ENCODE results near the gene NEU2.

DNA sequence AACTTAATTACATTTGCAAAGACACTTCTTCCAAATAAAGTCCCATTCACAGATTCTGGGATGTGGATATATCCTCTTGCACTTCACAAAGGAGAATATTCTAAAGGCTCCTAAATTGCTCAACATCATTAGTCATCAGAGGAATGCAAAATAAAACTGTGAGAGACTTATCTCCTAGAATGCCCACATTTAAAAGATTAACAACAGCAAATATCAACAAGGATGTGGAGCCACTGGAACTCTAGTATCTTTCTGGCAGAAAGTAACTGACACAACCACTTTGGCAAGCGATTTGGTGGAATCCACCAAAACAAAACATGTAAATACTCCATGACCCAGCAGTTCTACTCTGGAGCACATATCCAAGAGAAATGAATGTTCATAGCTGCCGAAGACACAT lies 4.6 kb downstream of the NEU2 start:
- TF ChIP-seq SMAD3 (CRISPR knock-in tag; IDR thresholded peaks at IDR 0.05) = no peak
- TF ChIP-seq KLF6 (CRISPR knock-in tag; IDR thresholded peaks at IDR 0.05) = no peak
- no peak for TF ChIP-seq GATAD1 (CRISPR knock-in tag; IDR thresholded peaks at IDR 0.05)
- no peak for TF ChIP-seq ATRX (CRISPR knock-in tag; IDR thresholded peaks at IDR 0.05; ENCODE audit: borderline replicate concordance)
- TF ChIP-seq, protein P1, sequence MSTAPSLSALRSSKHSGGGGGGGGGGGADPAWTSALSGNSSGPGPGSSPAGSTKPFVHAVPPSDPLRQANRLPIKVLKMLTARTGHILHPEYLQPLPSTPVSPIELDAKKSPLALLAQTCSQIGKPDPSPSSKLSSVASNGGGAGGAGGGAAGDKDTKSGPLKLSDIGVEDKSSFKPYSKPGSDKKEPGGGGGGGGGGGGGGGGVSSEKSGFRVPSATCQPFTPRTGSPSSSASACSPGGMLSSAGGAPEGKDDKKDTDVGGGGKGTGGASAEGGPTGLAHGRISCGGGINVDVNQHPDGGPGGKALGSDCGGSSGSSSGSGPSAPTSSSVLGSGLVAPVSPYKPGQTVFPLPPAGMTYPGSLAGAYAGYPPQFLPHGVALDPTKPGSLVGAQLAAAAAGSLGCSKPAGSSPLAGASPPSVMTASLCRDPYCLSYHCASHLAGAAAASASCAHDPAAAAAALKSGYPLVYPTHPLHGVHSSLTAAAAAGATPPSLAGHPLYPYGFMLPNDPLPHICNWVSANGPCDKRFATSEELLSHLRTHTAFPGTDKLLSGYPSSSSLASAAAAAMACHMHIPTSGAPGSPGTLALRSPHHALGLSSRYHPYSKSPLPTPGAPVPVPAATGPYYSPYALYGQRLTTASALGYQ (CRISPR knock-in tag; IDR thresholded peaks at IDR 0.05) = no peak
- TF ChIP-seq EEA1 (CRISPR knock-in tag; IDR thresholded peaks at IDR 0.05; ENCODE audit: borderline replicate concordance) = no peak
- TF ChIP-seq, protein P2, sequence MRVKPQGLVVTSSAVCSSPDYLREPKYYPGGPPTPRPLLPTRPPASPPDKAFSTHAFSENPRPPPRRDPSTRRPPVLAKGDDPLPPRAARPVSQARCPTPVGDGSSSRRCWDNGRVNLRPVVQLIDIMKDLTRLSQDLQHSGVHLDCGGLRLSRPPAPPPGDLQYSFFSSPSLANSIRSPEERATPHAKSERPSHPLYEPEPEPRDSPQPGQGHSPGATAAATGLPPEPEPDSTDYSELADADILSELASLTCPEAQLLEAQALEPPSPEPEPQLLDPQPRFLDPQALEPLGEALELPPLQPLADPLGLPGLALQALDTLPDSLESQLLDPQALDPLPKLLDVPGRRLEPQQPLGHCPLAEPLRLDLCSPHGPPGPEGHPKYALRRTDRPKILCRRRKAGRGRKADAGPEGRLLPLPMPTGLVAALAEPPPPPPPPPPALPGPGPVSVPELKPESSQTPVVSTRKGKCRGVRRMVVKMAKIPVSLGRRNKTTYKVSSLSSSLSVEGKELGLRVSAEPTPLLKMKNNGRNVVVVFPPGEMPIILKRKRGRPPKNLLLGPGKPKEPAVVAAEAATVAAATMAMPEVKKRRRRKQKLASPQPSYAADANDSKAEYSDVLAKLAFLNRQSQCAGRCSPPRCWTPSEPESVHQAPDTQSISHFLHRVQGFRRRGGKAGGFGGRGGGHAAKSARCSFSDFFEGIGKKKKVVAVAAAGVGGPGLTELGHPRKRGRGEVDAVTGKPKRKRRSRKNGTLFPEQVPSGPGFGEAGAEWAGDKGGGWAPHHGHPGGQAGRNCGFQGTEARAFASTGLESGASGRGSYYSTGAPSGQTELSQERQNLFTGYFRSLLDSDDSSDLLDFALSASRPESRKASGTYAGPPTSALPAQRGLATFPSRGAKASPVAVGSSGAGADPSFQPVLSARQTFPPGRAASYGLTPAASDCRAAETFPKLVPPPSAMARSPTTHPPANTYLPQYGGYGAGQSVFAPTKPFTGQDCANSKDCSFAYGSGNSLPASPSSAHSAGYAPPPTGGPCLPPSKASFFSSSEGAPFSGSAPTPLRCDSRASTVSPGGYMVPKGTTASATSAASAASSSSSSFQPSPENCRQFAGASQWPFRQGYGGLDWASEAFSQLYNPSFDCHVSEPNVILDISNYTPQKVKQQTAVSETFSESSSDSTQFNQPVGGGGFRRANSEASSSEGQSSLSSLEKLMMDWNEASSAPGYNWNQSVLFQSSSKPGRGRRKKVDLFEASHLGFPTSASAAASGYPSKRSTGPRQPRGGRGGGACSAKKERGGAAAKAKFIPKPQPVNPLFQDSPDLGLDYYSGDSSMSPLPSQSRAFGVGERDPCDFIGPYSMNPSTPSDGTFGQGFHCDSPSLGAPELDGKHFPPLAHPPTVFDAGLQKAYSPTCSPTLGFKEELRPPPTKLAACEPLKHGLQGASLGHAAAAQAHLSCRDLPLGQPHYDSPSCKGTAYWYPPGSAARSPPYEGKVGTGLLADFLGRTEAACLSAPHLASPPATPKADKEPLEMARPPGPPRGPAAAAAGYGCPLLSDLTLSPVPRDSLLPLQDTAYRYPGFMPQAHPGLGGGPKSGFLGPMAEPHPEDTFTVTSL (CRISPR knock-in tag; IDR thresholded peaks at IDR 0.05; ENCODE audit: borderline replicate concordance) = no peak
- TF ChIP-seq EP300 (IDR thresholded peaks at IDR 0.05; ENCODE audit: low read depth in 2 of 2, low read length in 2 of 2) = no peak
- no peak for TF ChIP-seq EP300 (CRISPR knock-in tag; IDR thresholded peaks at IDR 0.05; ENCODE audit: borderline replicate concordance)
- no peak for TF ChIP-seq POLR2A (IDR thresholded peaks at IDR 0.05; ENCODE audit: insufficient read depth in 1 of 2, low read depth in 2 of 2, low read length in 2 of 2)
- TF ChIP-seq, protein P3, sequence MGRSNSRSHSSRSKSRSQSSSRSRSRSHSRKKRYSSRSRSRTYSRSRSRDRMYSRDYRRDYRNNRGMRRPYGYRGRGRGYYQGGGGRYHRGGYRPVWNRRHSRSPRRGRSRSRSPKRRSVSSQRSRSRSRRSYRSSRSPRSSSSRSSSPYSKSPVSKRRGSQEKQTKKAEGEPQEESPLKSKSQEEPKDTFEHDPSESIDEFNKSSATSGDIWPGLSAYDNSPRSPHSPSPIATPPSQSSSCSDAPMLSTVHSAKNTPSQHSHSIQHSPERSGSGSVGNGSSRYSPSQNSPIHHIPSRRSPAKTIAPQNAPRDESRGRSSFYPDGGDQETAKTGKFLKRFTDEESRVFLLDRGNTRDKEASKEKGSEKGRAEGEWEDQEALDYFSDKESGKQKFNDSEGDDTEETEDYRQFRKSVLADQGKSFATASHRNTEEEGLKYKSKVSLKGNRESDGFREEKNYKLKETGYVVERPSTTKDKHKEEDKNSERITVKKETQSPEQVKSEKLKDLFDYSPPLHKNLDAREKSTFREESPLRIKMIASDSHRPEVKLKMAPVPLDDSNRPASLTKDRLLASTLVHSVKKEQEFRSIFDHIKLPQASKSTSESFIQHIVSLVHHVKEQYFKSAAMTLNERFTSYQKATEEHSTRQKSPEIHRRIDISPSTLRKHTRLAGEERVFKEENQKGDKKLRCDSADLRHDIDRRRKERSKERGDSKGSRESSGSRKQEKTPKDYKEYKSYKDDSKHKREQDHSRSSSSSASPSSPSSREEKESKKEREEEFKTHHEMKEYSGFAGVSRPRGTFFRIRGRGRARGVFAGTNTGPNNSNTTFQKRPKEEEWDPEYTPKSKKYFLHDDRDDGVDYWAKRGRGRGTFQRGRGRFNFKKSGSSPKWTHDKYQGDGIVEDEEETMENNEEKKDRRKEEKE (IDR thresholded peaks at IDR 0.05) = no peak
- no peak for TF ChIP-seq TEAD2 (CRISPR knock-in tag; IDR thresholded peaks at IDR 0.05)
- TF ChIP-seq ZNF343 (CRISPR knock-in tag; IDR thresholded peaks at IDR 0.05) = no peak
- no peak for TF ChIP-seq DNMT3B (CRISPR knock-in tag; conservative IDR thresholded peaks at IDR 0.05)
- TF ChIP-seq, protein P4, sequence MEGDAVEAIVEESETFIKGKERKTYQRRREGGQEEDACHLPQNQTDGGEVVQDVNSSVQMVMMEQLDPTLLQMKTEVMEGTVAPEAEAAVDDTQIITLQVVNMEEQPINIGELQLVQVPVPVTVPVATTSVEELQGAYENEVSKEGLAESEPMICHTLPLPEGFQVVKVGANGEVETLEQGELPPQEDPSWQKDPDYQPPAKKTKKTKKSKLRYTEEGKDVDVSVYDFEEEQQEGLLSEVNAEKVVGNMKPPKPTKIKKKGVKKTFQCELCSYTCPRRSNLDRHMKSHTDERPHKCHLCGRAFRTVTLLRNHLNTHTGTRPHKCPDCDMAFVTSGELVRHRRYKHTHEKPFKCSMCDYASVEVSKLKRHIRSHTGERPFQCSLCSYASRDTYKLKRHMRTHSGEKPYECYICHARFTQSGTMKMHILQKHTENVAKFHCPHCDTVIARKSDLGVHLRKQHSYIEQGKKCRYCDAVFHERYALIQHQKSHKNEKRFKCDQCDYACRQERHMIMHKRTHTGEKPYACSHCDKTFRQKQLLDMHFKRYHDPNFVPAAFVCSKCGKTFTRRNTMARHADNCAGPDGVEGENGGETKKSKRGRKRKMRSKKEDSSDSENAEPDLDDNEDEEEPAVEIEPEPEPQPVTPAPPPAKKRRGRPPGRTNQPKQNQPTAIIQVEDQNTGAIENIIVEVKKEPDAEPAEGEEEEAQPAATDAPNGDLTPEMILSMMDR (CRISPR knock-in tag; IDR thresholded peaks at IDR 0.05) = no peak

All from HepG2 (cell line).